ENCODE results near the gene MOGAT2. TPM values are rescaled to one million over a fixed set of nuclear protein-coding genes. Genes with fewer than 3 reads are reported as not detected.

The MOGAT2 gene
- total and polyA plus RNA-seq, 2 donors (not counting 3 experiments of a cell fraction or from before 2014, with no cell fraction given) = not detected

DNA sequence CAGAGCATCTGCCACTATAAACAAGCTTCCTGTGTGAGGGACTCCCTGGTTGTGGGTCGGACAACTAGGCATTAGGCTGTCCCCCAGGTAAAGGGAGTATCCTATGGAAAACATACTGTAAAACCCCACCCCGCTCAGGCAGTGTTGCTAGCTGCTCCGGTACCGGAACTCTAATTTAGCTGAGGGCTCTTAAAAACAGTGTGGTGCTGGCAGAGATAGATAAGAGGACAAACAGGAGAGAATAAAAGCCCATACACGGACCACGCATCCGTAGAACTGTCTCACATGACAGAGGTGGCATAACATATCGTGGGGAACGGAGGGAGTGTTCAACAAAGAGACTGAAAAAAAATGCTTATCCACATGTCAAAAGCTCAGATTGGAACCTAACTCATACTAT is 3.4 kb upstream of the MOGAT2 start:
- Histone ChIP-seq H3K4me2 (ENCODE audit: insufficient read depth, low read length) (no peak overlapping the region), H3K9me3 (replicated peaks; ENCODE audit: control insufficient read depth, insufficient read depth, low read length) (no peaks in the 10 kb centered on the region), H3K27me3 (ENCODE audit: control insufficient read depth in 2 of 2, insufficient read depth in 2 of 2, low read length in 2 of 2) (peaks cover 7 to 17% of the 10 kb centered on the region in 2 experiments), H3K36me3 (ENCODE audit: control insufficient read depth in 2 of 2, extremely low read depth in 1 of 2, insufficient read depth in 2 of 2, low read length in 2 of 2) (no peaks in the 10 kb centered on the region), H3K27ac (ENCODE audit: insufficient read depth, low read depth, low read length) (no peak overlapping the region), H3K9ac (replicated peaks; ENCODE audit: extremely low read depth, insufficient read depth, low read length) (no peak overlapping the region), H3K9me1 (replicated peaks; ENCODE audit: control insufficient read depth, extremely low read depth, insufficient read depth, low read length) (no peaks in the 10 kb centered on the region), H2AFZ (ENCODE audit: low read depth, low read length) (no peak overlapping the region), H3K4me3 (replicated peaks in 1 of 3; ENCODE audit: insufficient read depth in 1 of 3, low read depth in 1 of 3, low read length in 3 of 3) (no peak overlapping the region), H3K4me1 (ENCODE audit: control insufficient read depth, extremely low read depth, insufficient read depth, low read length) (no peaks in the 10 kb centered on the region), H4K20me1 (replicated peaks; ENCODE audit: control insufficient read depth, extremely low read depth, insufficient read depth, low read length) (no peaks in the 10 kb centered on the region), H3K79me2 (ENCODE audit: control insufficient read depth, insufficient read depth, low read length) (no peaks in the 10 kb centered on the region)
- intact Hi-C loops (cut with micrococcal nuclease) (no loop called here), dilution Hi-C loops (cut with MboI; ENCODE audit: extremely low pct_ligation_motif_present, low sequenced_read_pairs) (no loop called here)
- ChIA-PET POLR2A (no interaction called here), CTCF (interaction anchor here (1.3 to 1.5 kb wide), 4 partner anchors 8 to 605 kb away, joined by 6 to 13 read pairs (median 9); no protein-coding TSS in a partner anchor)
- TF ChIP-seq GATA2 (IDR thresholded peaks at IDR 0.05; ENCODE audit: insufficient read depth, insufficient read length, low read depth, low read length) (no peak), POLR2A (IDR thresholded peaks at IDR 0.05; ENCODE audit: low read depth, low read length) (no peak), JUN (IDR thresholded peaks at IDR 0.05; ENCODE audit: borderline replicate concordance, insufficient read depth, insufficient read length, low read depth) (no peak), FOS (IDR thresholded peaks at IDR 0.05; ENCODE audit: borderline replicate concordance, insufficient read depth, low read length) (no peak), MYC (IDR thresholded peaks at IDR 0.05; ENCODE audit: low read depth, low read length) (no peak), POLR2AphosphoS5 (IDR thresholded peaks at IDR 0.05; ENCODE audit: insufficient read depth, low read depth, low read length) (no peak), EZH2 (IDR thresholded peaks at IDR 0.05; ENCODE audit: borderline replicate concordance, low read depth, low read length, severe bottlenecking) (no peak)
- TF ChIP-seq, protein P1, sequence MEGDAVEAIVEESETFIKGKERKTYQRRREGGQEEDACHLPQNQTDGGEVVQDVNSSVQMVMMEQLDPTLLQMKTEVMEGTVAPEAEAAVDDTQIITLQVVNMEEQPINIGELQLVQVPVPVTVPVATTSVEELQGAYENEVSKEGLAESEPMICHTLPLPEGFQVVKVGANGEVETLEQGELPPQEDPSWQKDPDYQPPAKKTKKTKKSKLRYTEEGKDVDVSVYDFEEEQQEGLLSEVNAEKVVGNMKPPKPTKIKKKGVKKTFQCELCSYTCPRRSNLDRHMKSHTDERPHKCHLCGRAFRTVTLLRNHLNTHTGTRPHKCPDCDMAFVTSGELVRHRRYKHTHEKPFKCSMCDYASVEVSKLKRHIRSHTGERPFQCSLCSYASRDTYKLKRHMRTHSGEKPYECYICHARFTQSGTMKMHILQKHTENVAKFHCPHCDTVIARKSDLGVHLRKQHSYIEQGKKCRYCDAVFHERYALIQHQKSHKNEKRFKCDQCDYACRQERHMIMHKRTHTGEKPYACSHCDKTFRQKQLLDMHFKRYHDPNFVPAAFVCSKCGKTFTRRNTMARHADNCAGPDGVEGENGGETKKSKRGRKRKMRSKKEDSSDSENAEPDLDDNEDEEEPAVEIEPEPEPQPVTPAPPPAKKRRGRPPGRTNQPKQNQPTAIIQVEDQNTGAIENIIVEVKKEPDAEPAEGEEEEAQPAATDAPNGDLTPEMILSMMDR (IDR thresholded peaks at IDR 0.05; ENCODE audit: extremely low read depth in 1 of 2, insufficient read depth in 1 of 2, low read depth in 1 of 2, low read length in 2 of 2) = no peak
- TF ChIP-seq, protein P2, sequence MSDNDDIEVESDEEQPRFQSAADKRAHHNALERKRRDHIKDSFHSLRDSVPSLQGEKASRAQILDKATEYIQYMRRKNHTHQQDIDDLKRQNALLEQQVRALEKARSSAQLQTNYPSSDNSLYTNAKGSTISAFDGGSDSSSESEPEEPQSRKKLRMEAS (IDR thresholded peaks at IDR 0.05; ENCODE audit: insufficient read depth, insufficient read length) = no peak
- FAIRE-seq = no peak
- no peak for DNase-seq (ENCODE audit: low read depth, low spot score)
- no TSS peak for BruUV-seq (replicated peaks)
